ENCODE data around the gene THSD8.

DNA sequence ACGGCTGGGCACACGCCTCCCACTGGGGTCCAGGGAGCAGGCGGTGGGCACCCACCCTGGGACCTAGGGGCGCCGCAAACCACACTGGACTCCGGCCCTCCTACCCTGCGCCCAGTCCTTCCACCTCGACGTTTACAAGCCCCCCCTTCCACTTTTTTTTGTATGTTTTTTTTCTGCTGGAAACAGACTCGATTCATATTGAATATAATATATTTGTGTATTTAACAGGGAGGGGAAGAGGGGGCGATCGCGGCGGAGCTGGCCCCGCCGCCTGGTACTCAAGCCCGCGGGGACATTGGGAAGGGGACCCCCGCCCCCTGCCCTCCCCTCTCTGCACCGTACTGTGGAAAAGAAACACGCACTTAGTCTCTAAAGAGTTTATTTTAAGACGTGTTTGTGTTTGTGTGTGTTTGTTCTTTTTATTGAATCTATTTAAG, 9.0 kb upstream of the THSD8 start:
- TF ChIP-seq, protein P1, sequence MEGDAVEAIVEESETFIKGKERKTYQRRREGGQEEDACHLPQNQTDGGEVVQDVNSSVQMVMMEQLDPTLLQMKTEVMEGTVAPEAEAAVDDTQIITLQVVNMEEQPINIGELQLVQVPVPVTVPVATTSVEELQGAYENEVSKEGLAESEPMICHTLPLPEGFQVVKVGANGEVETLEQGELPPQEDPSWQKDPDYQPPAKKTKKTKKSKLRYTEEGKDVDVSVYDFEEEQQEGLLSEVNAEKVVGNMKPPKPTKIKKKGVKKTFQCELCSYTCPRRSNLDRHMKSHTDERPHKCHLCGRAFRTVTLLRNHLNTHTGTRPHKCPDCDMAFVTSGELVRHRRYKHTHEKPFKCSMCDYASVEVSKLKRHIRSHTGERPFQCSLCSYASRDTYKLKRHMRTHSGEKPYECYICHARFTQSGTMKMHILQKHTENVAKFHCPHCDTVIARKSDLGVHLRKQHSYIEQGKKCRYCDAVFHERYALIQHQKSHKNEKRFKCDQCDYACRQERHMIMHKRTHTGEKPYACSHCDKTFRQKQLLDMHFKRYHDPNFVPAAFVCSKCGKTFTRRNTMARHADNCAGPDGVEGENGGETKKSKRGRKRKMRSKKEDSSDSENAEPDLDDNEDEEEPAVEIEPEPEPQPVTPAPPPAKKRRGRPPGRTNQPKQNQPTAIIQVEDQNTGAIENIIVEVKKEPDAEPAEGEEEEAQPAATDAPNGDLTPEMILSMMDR (IDR thresholded peaks at IDR 0.05) = no peak
- TF ChIP-seq POLR2AphosphoS5 (IDR thresholded peaks at IDR 0.05) = peak in 1 of 3 donors; percentile 74
